Fibroblast of lung (primary cell): ENCODE data around the gene RPAP3.

Experiments used
- CTCF ChIP-seq, 2 donors: IDR thresholded peaks in 1 of 2; conservative IDR thresholded peaks in 1 of 2; 1 replicate in 1 of 2; 2 replicates in 1 of 2; pipeline ENCODE4 v1.5.1; 2011 to 2012; ENCODE audit warnings: low read length in 2 of 2, control low read depth in 1 of 2, inconsistent platforms in 1 of 2, low read depth in 1 of 2, mild to moderate bottlenecking in 1 of 2
- EZH2 ChIP-seq: IDR thresholded peaks from 2 replicates; pipeline ENCODE4 v1.5.1; 2012; ENCODE audit warnings: low read length, control low read depth, mild to moderate bottlenecking; ENCODE audit errors: missing control alignments

GRCh38 chr12:47709237-47709636, 3.4 kb upstream of the RPAP3 start:
- TF ChIP-seq CTCF (conservative IDR thresholded peaks at IDR 0.05 in 1 of 2, IDR thresholded peaks at IDR 0.05 in 1 of 2; ENCODE audit: low read depth in 1 of 2, low read length in 2 of 2) (no peak), EZH2 (no peak)
